ENCODE measurements around the gene SHC1.

SHC1 gene

GRCh38 chr1:154962795-154963330, 7.7 kb downstream of the SHC1 start:
- H3K4me3 ChIP-seq (ENCODE audit: low read depth, low read length): peak overlapping the region; percentile 90
- no peak for TF ChIP-seq CTCF (IDR thresholded peaks at IDR 0.05; ENCODE audit: insufficient read depth, low read depth, low read length, missing control alignments)
- no peak for DNase-seq (ENCODE audit: low read depth)

- DNase-seq (ENCODE audit: low read depth): peak; percentile 62
- TF ChIP-seq CTCF (IDR thresholded peaks at IDR 0.05; ENCODE audit: insufficient read depth, low read depth, low read length, missing control alignments): no peak
- peak overlapping the region; percentile 90 for H3K4me3 ChIP-seq (ENCODE audit: low read depth, low read length)
Observed at GRCh38 chr1:154962156-154962749, 8.3 kb downstream of the SHC1 start.

- peak within 1 kb of the TSS; percentile 90 for H3K4me3 ChIP-seq (ENCODE audit: low read depth, low read length)
- peak; percentile 65 for TF ChIP-seq CTCF (IDR thresholded peaks at IDR 0.05; ENCODE audit: insufficient read depth, low read depth, low read length, missing control alignments)
- peak; percentile 87 for DNase-seq (ENCODE audit: low read depth)
Observed at GRCh38 chr1:154961207-154962155, 9.1 kb downstream of the SHC1 start, which contains the start of gene PYGO2. Gene PYGO2 (minus strand): TSS chr1:154961782. CDS start chr1:154961576, 206 bp downstream.

GRCh38 chr1:154960446-154961136, 10.0 kb downstream of the SHC1 start:
- no peak for DNase-seq (ENCODE audit: low read depth)
- no peak for TF ChIP-seq CTCF (IDR thresholded peaks at IDR 0.05; ENCODE audit: insufficient read depth, low read depth, low read length, missing control alignments)
- H3K4me3 ChIP-seq (ENCODE audit: low read depth, low read length): peak overlapping the region; percentile 90

- no peak for DNase-seq (ENCODE audit: low read depth)
- H3K4me3 ChIP-seq (ENCODE audit: low read depth, low read length): no peak overlapping the region
- TF ChIP-seq CTCF (IDR thresholded peaks at IDR 0.05; ENCODE audit: insufficient read depth, low read depth, low read length, missing control alignments): no peak
Observed at GRCh38 chr1:154959426-154959780, 11.1 kb downstream of the SHC1 start.

GRCh38 chr1:154958681-154959425, 11.7 kb downstream of the SHC1 start:
- DNase-seq (ENCODE audit: low read depth): no peak
- no peak overlapping the region for H3K4me3 ChIP-seq (ENCODE audit: low read depth, low read length)
- no peak for TF ChIP-seq CTCF (IDR thresholded peaks at IDR 0.05; ENCODE audit: insufficient read depth, low read depth, low read length, missing control alignments)

Data from GM12865 (cell line).